ENCODE measurements around the gene MSL1.

MSL1 gene, protein sequence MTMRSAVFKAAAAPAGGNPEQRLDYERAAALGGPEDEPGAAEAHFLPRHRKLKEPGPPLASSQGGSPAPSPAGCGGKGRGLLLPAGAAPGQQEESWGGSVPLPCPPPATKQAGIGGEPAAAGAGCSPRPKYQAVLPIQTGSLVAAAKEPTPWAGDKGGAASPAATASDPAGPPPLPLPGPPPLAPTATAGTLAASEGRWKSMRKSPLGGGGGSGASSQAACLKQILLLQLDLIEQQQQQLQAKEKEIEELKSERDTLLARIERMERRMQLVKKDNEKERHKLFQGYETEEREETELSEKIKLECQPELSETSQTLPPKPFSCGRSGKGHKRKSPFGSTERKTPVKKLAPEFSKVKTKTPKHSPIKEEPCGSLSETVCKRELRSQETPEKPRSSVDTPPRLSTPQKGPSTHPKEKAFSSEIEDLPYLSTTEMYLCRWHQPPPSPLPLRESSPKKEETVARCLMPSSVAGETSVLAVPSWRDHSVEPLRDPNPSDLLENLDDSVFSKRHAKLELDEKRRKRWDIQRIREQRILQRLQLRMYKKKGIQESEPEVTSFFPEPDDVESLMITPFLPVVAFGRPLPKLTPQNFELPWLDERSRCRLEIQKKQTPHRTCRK

DNA sequence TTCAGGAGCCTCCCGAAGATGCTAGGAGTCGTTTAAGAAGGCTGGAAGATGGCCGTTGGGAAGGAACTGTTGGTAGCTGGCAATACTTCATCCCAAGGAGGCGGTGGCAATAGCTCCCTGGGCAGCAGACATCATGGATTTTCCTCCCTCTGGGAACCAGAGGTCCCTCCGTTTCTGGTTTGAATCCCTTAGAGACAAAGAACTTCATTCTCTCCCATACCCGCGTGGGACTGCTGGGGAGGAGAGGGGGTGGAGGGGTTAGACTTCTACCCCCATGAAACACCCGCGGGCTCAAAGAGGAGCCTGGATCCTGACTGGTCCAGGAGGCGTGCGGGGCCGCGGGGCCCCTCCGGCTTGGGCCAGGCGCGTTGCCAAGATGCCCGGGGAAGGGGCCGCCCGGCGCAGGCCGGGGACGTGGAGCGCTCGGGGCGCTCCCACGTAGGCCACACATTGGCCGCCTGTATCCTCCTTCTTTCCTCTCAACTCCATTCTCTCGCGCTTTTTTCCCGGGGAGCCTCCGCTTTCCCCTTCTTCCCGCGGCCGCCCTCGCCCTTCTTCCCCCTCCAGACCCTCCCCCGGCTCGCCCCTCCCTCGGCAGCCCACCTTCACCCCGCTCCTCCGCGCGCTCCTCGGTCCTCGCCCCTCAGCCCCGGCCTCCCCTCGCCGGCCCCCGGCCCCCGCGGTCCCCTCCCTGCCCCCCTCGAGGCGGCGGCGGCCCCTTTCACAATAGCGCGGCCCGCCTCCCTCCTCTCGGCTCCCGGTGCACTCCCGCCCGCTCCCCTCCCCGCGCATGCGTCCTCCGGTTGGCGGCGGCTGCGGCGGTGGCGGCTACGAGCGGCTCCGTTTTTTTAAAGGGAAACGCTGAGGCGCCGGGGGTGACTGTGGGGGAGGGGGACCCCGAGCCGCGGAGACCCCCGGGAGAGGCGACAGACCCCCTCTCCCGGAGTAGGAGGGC lies at the start of gene MSL1:
TSS of gene MSL1 (plus strand) at position 791 of the 955 bp plus-strand sequence. CDS start 642 bp downstream, outside the sequence.
- peak; percentile 71 for DNase-seq (ENCODE audit: low read depth)

DNA sequence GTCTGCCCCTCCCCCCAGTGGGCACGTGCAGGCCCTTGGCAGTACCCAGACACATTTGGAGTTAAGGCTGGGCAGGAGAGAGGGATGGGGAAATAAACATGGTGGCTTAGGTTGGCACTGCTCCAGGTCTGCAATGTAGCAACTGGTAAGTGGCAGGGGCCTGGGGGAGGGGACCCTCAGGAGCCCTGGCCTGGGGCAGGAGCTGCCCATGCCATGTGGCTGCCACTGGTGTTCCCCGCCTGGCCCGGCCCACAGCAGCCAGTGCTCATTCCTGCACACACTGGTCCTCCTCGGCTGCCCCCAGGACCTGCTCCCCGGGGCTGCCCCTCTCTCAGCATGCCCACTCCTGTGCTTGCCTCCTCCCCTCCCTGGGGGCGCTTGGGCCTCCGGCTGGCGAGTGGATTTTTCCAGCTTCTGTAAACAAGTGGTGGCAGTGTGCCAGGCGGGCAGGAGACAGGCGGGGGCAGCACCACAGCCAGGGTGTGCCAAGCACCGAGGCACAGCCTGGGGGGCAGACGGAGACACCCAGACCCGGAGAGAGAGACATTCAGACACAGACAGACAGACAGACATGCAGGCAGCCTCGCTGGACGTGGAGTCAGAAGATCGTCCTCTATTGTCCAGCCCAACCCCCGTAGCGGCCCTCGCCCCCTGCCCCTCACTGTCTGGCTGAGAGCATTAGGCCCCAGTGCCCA lies 49.6 kb upstream of the MSL1 start:
- no peak for DNase-seq (ENCODE audit: low read depth)

DNA sequence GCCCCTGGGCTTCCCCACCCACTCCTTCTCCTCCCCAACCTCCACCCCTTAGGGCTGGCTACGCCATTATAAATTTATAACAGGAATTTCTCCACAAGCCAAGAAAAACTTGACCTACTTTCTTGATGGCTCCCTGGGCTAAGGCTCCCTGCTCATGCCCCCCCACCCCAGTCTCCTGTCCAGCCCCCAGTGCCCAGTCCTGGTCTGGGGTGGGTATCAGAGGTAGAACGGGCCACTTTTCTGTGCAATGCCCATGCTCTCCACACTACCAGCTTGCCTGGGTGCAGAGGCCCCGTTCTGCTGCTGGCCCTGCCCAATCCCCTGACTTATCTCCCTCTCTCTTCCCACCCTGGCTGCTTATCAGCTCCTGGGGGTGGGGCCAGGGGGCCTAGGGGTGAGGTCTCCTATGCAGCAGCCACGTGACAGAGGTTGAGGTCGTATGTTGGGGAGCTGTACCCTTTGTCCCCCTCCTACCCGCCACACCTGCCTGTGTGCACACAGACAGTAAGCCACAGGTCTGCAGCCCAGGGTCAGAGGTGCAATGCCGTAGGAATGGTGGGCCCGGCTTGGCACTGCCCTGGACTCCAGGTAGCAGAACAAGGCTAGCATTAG lies 48.9 kb upstream of the MSL1 start:
- no peak for DNase-seq (ENCODE audit: low read depth)

DNA sequence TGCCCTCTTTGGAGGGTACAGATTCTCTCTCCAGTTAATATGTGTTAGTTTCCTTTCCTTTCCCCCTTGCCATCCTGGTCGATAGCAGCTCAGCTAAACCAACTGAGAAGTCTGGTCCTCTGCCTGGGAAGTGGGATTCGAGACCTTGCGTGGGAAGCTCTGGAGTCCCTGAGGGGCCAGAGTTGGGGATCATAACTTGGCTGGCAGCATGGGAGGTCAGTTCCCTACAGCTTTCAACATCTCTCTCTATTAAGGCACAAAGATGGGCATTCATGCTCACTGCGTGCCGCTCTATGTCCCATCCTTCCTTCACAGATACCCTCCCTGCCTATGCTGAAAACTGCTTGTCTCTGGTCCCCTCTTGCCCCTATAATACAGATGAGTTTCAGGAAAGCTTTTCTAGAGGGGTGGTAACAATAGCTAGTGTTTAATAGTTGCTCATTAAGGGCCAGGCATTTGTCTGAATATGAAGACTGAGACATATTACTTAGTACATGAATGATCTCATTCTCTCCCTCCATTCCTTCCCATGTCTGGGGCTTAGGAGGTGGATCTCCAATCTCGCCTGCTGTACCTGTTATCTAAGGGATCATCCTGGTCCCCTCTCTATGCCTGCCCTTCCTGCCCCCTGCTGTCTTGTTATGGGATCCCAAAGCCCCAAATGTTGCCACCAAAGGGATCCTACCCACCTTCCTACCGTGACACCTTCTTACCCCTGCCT lies 48.2 kb upstream of the MSL1 start:
- DNase-seq (ENCODE audit: low read depth), result no peak

DNA sequence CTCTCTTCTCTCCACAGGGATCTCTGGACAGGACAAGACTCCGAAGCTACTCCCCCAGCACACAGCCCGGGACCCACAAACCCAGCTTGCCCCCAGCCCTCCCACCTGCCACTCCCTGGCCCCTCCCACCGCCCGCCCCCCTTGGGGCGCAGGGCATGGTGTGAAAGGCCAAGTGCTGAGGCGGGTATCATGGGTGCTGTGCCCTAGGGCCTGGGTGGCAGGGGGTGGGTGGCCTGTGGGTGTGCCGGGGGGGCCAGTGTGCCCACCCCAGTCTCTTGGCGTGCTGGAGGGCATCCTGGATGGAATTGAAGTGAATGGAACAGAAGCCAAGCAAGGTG lies 47.6 kb upstream of the MSL1 start:
- DNase-seq (ENCODE audit: low read depth), result no peak

DNA sequence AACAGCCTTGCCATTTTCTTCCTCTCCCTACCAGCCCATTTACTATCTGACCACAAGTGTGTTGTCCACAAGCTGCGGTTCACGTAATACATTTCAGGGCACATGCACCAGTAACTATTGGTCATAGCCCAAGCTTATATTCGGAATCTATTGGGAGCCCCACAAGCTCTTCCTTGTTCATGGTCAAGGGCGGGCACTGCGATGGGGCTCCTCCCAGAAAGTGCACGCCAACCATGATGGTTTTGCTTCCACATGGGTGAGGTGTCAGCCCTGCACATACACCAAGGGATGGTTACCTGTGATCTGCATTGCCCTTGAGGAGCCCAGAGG lies 46.9 kb upstream of the MSL1 start:
- DNase-seq (ENCODE audit: low read depth), result no peak

DNA sequence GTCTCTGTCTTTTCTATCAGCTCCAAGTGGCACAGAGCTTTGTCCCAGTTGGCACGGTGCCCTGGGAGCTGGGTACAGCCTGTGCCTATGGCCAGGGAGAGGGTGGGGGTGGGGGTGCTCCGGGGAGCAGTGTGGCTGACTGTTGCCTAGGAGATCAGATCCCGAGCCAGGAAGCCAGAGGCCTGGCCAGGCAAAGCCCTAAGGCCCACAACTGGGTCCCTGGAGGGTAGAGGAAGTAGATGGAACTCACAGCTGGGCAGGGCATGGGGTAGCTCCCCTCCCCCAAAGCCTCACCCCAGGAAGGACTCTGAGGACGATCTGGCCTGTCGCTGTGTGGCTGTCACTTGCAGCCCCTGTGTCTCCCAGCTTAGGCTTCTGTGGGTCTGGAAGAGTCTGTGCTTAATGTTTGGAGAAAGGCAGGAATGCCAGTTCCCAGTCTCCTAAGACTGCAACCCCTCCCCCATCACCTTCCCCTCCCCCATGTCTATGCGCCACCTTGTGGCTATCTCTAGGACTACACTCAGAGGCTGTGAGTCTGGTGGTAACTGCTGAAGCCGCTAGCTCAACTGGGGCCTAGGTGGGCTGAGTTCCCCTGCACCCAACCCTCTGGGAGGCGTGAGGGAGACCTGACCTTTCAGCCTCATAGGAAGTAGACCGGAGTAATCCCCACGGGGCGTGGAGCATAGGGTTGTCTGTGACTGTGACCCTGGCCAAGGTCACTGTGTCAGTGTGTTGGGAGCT lies 46.4 kb upstream of the MSL1 start:
- peak; percentile 50 for DNase-seq (ENCODE audit: low read depth)

DNA sequence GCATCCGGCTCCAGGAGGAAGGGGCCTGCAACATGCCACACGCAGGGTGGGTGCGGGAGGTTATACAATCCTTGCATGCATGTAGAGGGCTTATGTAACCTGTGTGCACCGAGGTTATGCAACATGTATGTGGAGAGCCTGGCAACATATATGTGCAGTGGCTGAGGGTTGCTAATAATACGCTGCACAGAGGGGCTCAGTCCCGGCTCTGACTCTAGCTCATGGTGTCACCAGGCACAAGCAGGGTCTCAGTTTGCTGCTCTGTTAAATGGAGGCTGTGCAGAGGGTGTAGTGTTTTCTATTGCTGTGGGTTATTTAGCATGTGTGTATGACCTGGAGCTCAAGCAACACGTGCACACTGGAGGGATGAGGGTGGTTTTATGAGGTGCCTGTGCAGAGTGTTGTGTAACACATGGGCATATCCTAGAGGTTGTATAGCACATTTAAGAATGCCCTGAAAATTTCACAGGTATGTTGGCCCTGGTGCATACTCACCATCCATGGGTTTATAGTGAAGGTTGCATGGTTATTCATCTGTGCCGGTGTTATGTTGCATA lies 45.8 kb upstream of the MSL1 start:
- DNase-seq (ENCODE audit: low read depth), result no peak

DNA sequence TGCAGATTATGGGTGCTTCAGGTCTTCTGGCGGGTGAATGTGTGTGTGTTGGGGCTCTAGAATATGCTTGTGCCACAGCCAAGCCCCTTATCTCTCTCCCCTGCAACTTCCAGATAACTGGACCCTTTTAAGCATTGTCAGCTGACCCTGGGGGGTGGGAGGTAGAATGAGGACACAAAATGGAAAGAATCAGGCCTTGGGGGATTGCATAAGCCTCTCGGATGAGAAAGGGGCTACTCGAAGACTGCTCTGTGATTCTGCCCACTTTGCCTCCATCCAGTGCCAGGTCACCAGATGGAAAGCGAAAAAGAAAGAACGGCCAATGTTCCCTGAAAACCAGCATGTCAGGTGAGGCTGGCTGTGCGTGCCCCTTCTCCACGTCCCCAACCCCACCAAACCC lies 45.2 kb upstream of the MSL1 start:
- no peak for DNase-seq (ENCODE audit: low read depth)

DNA sequence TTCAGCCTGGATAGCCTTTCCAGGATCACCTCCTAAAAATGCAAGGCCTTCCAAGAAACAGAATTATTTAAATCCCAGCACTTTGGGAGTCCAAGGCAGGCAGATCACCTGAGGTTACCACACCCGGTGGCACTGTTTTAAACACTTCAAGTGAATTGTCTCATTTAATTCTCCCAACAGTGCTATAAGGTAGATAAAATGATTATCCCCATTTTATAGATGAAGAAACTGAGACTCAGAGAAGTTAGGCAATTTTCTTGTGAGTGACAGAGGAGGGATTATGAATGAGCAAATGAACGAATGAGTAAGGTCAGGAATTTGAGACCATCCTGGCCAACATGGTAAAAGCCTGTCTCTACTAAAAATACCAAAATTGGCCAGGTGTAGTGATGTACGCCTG lies 42.2 kb upstream of the MSL1 start:
- no peak for DNase-seq (ENCODE audit: low read depth)

DNA sequence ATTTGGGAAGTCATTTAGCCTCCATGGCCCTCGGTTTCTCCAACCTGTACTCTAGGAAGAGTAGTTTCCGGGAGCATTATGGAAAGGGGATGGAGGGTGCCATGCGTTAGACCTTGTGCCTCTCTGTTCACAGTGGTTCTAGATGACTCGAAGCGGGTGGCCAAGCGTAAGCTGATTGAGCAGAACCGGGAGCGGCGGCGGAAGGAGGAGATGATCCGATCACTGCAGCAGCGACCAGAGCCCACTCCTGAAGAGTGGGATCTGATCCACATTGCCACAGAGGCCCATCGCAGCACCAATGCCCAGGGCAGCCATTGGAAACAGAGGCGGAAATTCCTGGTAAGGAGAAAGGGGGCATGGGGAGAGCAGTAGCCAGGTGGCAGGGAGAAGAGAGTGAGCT lies 37.3 kb upstream of the MSL1 start:
- no peak for DNase-seq (ENCODE audit: low read depth)

DNA sequence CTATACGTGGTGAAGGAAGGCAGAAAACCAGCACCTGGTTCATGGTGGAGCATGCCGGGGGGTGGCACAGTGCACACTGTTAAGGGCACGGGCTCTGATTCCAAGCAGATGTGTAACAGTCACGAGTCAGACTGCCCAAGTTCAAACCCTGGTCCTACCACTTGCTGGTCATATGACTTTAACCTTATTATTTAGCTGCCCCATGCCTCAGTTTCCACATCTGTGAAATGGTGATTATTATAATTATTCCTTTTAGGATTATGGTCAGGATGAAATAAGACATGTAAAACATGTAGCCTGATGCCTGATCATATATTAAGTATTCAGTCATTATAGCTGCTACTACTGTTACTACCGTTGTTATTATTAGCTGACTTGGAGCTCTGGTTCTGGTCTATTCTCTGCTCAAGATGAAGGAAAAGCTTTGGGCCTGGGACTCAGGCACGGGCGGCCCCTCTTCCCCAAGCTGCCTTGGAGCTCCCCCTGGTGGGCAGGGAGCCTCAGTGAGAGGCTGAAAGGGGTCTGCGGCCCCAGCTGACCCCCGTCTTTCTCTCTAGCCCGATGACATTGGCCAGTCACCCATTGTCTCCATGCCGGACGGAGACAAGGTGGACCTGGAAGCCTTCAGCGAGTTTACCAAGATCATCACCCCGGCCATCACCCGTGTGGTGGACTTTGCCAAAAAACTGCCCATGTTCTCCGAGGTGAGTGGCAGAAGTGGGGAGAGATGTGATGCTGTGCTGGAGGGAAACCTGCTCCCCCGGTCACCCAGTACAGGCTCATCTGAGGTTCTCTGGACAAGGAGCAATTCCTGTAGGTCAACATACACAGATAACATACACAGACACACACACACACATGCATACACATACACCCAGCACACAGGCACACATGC lies 35.4 kb upstream of the MSL1 start:
- no peak for DNase-seq (ENCODE audit: low read depth)

DNA sequence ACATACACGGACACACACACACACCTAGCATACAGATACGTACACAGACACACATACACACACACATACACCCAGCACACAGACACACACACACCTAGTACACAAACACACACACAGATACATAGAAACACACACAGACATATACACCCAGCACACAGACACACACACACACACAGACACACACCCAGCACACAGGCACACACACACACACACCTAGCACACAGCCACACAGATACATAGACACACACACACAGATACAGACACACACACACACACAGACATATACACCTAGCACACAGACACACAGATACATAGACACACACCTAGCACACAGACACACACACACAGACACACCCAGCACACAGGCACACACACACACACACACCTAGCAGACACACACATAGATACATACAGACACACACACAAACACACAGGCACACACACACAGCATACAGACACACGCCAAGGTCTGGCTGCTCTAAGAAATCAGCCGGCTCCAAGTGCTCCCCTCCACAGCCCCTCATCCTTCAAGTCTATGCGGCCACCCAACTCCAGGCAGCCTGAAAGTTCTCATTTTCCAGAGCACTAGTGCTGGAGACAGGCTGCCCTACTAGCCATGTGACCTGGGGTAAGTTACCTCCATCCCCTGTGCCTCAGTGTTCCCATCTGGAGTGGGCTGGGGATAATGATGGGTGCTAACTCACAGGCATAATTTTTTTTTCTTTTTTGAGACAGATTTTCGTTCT lies 34.5 kb upstream of the MSL1 start:
- DNase-seq (ENCODE audit: low read depth), result no peak

DNA sequence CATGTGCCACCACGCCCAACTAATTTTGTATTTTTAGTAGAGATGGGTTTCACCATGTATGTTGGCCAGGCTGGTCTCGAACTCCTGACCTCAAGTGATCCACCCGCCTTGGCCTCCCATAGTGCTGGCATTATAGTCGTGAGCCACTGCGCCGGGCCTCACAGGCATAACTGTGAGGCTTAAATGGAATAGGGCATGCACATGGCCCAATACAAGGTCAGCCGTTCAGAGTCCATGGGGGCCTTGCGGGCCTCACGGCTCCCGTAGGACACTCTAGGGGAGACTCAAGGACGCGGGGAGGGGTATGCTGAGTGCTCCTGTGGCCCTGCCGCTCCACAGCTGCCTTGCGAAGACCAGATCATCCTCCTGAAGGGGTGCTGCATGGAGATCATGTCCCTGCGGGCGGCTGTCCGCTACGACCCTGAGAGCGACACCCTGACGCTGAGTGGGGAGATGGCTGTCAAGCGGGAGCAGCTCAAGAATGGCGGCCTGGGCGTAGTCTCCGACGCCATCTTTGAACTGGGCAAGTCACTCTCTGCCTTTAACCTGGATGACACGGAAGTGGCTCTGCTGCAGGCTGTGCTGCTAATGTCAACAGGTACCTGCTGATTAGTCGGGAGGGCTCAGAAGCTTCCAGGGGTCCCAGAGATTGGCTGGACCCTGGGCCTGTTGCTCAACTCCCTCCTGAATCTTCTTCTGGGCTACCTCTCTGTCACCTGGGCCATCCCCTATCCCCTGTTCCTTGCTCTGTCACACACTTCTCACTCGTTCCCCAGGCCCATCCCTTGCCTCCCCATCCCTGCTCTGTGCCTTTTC lies 33.7 kb upstream of the MSL1 start:
- no peak for DNase-seq (ENCODE audit: low read depth)

DNA sequence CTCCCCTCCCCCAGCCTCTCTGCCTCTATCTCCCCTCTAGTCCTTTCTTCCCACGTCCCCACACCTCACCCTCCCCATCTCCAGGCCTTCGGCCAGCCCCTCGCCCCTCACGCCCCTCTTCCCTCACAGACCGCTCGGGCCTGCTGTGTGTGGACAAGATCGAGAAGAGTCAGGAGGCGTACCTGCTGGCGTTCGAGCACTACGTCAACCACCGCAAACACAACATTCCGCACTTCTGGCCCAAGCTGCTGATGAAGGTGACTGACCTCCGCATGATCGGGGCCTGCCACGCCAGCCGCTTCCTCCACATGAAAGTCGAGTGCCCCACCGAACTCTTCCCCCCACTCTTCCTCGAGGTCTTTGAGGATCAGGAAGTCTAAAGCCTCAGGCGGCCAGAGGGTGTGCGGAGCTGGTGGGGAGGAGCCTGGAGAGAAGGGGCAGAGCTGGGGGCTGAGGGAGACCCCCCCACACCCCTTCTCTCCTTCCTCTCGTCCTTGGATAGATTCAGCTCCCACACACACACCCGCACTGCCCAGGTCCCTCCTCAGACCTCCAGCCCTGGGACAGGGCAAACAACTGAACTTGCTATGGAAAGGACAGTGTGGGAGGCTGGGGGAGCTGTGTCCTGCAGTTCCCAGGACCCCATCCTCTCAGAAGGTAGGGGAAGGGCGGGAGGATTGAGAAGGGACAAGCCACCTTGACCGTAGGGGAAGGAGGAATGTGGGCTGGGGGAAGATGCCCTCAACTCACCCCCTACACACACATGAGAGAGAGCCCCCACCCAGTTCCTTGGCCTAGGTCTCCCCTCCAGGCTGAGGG lies 32.5 kb upstream of the MSL1 start:
- no peak for DNase-seq (ENCODE audit: low read depth)
